COR-L47 (cell line): ENCODE measurements around the gene RASGRF2.
"Not testable (repeated sequence)": the region's sequence is repeated elsewhere in the genome, so short reads cannot be mapped to it uniquely, and the experiment has no call there.

Experiments
- DNase-seq: peaks from one replicate; lab custom pipeline; 2025; lab: John Stamatoyannopoulos, UW

The RASGRF2 gene

DNA sequence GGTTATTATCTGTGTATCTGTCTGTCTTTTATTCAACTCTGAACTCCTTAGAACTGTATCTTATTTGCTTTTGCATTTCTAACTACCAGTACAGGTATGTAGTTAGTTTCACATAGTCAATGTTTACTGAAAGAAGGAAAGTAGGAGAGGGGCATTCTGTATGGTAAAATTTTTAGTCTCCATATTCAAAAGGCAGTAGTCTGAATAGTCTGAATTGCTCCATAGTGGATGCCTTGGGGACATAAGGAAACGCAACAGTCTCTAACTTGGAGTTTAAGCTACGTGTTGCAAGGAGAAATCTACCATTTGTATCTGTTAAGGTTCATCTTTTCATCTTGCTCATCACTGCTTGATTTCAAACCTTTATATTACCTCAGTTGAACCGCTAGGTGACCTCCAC is 26.2 kb downstream of the RASGRF2 start:
- no peak for DNase-seq

- DNase-seq: no peak
Measured at GRCh38 chr5:80987078-80987766, 27.1 kb downstream of the RASGRF2 start.

DNA sequence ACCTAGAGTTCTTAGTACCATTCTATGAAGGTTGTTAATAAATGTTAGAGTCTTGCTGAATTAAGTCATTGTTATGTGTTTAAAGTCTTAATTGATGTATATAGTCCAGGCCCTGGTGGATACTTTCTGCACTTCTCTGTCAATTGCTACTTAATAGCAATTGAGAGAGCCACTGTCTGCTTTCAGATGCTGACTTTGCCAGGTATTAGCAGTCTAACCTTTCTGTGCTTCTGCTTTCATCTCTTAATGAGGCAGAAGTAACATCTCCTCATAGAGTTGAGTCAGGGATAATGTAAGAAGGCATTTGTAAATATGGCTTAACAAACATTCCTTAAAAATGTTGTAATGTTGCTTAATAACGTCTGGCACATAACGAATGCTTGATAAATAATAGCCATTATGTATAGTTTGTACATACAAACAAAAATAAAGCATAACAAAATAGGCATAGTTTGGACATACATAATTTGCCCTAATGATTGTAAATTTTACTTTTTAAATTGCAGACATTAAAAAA is 28.3 kb downstream of the RASGRF2 start:
- no peak for DNase-seq

DNA sequence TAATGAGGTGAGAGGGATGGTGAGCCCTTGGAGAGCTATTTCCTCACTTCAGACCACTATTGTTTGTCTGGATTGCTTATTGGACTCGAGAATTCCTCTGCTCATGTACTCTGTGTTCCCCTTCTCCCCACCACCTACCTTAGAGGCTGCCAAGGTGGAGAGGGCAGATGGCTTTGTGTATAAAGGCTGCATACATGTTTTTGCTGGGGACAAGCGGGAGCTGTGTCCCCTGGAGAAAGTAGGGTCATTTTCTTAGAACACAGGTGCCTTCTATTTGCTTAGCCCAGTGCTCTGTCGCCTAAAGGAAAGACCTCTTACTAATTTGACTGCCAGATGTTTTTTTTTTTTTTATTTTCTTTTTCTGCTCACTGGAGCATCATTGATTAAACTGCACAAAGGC is 29.7 kb downstream of the RASGRF2 start:
- no peak for DNase-seq

GRCh38 chr5:80990527-80990926 is 30.4 kb downstream of the RASGRF2 start:
- DNase-seq: no peak

DNA sequence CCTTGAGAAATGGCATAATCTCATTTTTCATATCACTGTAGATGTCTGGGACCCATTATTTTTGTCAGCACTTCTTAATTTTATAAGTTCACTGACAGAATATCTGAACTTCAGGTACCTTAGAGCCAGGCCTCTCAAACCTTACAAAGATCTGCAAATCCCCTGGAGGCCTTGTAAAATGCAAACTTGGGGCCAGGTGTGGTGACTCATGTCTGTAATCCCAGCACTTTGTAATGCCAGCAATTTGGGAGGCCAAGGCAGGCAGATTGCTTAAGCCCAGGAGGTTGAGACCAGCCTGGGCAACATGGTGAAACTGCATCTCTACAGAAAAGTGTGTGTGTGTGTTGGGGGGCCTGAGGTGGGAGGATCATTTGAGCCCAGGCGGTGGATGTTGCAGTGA is 30.8 kb downstream of the RASGRF2 start:
- no peak for DNase-seq

DNA sequence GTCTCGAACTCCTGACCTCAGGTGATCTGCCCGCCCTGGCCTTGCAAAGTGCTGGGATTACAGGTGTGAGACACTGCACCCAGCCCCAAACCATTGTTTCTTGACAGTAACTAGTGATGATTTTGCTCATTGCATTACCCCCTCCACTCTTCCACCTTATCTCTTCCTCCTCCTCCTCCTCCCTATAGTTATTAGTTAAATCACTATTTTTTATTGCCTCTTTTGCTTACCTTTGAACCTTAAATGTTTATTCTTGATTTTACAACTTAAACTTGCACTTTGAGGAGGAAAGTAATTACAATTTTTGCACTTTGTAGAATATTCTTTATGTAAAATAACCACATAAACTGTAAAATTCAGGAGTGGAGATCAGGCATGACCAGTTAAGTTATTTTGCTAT is 35.7 kb downstream of the RASGRF2 start:
- no peak for DNase-seq

GRCh38 chr5:80998590-80998979 is 38.4 kb downstream of the RASGRF2 start:
- DNase-seq: no peak

GRCh38 chr5:81003811-81004386 is 43.7 kb downstream of the RASGRF2 start:
- no peak for DNase-seq

GRCh38 chr5:81005708-81006107 is 45.5 kb downstream of the RASGRF2 start:
- no peak for DNase-seq

- no peak for DNase-seq
Measured at GRCh38 chr5:81006231-81006630, 46.1 kb downstream of the RASGRF2 start.

- no peak for DNase-seq
Measured at GRCh38 chr5:81006947-81007636, 46.9 kb downstream of the RASGRF2 start.

GRCh38 chr5:81007637-81008027 is 47.5 kb downstream of the RASGRF2 start:
- DNase-seq: no peak

DNA sequence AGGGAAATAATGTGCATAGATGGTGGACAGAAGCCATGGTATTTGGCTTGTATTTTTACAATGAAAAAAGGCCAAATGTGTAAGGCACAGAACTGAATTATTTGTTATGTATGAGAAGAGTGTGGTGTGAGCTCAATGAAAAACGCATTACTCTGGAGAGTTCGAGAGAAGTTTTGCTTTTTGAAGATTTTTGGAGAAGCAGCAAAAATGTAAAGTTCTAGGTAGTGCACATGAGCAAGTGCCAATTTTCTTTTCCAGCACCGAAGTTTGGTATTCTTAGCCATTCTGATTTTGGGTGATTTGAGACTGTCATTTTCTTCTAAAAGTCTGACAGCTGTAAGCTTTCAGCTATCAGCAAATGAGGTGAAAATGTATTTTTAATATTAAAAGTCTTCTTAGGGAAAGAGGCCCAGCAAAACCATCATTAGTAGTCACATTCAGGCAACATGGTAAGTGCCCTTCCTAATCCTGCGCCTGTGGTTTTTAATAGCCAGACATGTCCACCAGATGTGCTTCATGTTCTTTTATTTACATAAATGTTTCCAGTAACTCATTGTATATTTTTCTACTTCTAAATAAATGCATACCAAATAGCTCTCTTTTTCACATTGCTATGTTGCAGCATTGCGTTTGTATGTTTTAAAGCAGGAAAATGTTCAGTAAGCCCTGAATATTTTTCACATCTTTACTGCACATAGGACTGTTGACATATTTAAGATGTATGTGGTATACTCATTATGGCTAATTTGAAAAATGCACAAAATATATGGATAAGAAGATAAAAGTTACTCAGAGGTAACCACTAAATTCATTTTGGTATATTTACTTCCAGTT is 50.4 kb downstream of the RASGRF2 start:
- no peak for DNase-seq

- DNase-seq: no peak
Measured at GRCh38 chr5:81014348-81014747, 54.2 kb downstream of the RASGRF2 start.

DNA sequence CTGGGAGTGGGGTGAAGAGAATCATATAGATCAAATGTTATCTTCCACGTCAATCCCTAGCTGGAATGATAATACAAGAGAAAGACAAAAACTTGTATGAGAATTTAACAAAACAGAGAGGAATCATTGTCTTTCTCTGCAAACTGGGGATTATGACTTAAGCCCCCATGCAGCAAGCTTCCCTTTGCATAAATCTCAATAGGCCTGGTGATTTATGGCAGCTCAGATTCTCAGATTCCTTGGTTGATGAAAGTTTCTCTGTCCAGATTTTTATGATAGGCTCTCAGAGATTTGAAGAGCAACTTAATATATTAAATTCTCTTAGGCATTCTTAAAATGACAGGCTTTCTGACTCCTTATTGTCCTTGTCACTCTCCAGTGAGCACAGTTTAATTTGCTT is 56.0 kb downstream of the RASGRF2 start:
- no peak for DNase-seq

DNA sequence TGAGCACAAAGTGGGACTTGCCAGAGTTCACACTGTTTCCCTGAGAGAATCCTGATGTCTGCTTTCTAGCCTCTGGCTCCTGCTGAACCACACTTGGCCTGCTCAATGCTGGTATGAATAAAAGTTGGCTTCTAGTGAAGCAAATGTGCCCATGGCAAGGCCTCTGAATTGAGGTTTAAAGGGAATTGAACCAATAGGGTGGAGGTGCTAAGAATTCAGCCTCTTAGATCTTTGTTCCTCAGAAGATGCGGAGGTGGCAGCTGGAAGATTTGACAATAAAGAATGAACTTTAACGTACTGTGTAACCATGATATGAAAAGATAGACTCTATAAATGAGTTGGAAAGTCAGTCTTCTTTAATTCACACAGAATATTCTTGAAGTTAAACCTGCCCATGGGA is 57.2 kb downstream of the RASGRF2 start:
- no peak for DNase-seq

- DNase-seq: not testable (repeated sequence)
Measured at GRCh38 chr5:81018608-81019007, 58.4 kb downstream of the RASGRF2 start.

DNA sequence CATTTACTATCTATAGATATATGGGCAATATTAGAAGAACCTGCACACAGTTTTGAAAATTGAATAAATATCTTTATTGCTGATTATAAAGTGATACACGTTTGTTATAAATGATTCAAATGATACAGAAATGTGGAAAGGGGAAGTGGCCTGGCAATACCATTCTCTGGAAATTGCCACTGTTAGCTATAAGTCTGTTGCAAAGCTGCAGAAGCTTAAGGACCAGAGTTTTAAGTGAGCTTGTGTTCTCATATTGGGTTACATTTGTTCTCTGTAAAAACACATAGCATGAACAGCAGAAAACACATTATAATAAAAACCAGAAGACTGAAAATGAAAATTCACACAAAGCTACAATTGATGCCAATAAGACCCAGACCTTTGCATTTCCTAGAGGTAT is 59.6 kb downstream of the RASGRF2 start:
- DNase-seq: no peak

GRCh38 chr5:81020478-81021167 is 60.5 kb downstream of the RASGRF2 start:
- no peak for DNase-seq

- no peak for DNase-seq
Measured at GRCh38 chr5:81021486-81021885, 61.3 kb downstream of the RASGRF2 start.
